Epithelial cell of esophagus (primary cell): ENCODE results near the gene NLRC5.

Experiments
- DNase-seq: peaks from one replicate; pipeline ENCODE4 v3.0.0; 2010; ENCODE audit warnings: low read depth
- H3K4me3 ChIP-seq: 2 replicates; pipeline ENCODE4 v1.5.1; 2011; ENCODE audit warnings: mild to moderate bottlenecking, low read length, control low read depth
- TF ChIP-seq, protein P1 (sequence below): IDR thresholded peaks from 2 replicates; pipeline ENCODE4 v1.5.1; 2011; ENCODE audit warnings: low read depth, mild to moderate bottlenecking, low read length, control low read depth, inconsistent platforms; ENCODE audit not compliant: insufficient read depth; ENCODE audit errors: missing control alignments

Gene NLRC5

DNA sequence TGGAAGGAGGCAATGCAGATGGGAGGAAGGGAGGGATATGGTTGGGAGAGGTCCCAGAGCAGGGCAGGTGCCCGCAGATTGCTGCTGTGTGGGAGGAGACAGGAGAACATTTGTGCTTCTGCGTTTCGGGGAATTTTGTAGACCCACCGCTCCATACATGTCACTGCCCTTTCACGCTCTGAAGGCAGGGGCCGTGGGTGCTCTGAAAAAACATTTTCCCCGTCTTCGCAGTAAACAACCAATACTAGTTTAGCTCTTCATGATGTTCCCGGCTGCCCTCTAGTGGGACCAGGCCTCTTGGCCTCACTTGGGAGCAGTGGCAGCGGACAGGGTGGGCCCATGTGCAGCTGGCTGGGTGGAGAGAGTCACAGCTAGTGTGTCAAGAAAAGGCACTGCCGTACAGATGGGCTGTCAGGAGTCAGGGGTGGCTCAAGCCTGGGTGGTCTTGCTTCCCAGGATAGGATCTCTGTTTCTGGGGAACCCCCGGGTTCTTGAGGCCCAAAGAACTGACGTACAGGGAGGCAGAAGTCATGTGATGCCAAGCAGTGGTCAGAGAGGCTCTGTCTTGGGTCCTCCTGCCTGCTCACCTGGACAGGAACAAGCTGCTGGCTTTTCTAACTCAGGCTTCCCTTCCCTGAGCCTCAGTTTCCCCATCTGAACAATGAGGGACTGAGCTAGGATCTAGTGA lies 56.5 kb downstream of the NLRC5 start:
- TF ChIP-seq, protein P1, sequence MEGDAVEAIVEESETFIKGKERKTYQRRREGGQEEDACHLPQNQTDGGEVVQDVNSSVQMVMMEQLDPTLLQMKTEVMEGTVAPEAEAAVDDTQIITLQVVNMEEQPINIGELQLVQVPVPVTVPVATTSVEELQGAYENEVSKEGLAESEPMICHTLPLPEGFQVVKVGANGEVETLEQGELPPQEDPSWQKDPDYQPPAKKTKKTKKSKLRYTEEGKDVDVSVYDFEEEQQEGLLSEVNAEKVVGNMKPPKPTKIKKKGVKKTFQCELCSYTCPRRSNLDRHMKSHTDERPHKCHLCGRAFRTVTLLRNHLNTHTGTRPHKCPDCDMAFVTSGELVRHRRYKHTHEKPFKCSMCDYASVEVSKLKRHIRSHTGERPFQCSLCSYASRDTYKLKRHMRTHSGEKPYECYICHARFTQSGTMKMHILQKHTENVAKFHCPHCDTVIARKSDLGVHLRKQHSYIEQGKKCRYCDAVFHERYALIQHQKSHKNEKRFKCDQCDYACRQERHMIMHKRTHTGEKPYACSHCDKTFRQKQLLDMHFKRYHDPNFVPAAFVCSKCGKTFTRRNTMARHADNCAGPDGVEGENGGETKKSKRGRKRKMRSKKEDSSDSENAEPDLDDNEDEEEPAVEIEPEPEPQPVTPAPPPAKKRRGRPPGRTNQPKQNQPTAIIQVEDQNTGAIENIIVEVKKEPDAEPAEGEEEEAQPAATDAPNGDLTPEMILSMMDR, result peak; percentile 81
- H3K4me3 ChIP-seq, result no peak overlapping the region
- DNase-seq, result peak; percentile 48

DNA sequence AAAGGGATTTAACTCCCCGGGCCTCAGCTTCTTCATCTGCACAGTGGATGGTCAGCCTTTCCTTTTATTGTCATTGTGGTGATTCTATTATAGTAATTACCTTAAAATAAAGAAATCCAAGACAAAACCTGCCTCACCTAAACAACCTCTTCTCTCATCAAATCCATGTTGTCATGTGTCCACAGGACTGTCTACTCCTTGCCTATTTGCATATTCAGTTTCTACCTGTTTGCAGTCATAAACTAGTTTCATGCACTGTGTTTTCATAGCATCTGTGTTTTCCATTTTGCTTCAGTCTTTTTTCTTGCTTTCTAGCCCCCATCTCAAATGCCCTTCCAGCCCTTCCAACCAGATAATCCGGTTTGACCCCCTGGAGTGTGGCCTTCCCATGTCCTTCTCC lies 58.7 kb downstream of the NLRC5 start:
- DNase-seq, result no peak
- TF ChIP-seq, protein P1, result no peak
- no peak overlapping the region for H3K4me3 ChIP-seq

DNA sequence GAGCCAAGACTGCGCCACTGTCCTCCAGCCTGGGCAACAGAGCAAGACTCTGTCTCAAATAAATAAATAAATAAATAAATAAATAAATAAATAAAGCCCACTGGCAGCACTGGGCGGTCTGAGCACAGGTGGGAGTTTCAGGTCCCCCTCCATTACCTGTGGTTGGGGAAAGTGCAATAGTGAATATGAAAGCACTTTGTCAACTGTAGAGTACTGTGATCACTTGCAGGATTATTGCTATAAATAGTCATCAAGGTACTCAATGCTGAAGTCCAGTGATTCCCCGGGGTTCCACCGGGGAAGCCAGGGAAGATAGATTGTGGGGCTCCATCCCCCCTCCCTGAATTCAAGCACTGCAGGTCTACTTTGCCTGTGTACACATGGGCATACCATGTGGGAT lies 60.3 kb downstream of the NLRC5 start:
- DNase-seq, result no peak
- TF ChIP-seq, protein P1, result no peak
- H3K4me3 ChIP-seq, result no peak overlapping the region

DNA sequence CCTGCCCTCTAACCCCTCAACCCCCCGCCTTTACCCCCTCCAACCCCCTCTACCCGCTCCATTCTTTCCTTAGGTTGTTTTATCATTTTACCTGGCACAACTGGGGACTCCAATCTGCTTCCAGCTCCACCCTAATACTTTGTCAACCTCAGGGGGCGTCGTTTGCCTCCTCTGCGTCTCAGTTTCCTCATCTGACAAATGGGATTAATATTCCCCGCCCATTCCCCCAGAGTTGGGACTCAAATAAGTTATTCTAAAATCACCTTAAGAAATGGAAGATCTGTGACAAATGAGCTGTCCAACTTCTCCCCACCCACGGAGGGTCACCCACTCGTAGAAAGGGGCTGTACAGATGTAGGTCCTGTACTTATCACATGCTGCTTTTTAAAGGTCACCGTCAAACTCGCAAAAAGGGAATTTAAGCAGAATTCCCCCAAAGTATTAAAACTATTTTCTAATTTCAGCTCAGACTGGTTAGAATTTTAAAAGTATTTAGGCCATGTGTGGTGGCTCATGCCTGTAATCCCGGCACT lies 62.4 kb downstream of the NLRC5 start:
- H3K4me3 ChIP-seq, result no peak overlapping the region
- TF ChIP-seq, protein P1, result no peak
- no peak for DNase-seq

DNA sequence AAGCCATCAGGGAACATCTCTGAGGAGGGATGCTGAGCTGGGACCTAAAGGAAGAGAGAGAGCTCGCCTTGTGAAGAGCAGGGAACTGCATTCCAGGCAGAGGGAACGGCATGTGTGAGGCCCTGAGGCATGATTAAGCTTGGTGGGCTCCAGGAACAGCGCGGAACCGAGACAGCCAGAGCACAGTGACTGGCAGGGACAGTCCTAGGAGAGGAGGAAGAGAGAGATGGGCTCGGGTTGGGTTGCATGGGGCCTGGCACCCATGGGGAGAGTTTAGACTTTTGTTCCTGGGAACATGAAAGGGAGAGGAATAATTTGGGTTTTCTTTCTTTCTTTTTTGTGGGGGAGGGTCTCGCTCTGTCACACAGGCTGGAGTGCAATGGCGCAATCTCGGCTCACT lies 63.8 kb downstream of the NLRC5 start:
- DNase-seq, result no peak
- TF ChIP-seq, protein P1, result no peak
- H3K4me3 ChIP-seq, result no peak overlapping the region

DNA sequence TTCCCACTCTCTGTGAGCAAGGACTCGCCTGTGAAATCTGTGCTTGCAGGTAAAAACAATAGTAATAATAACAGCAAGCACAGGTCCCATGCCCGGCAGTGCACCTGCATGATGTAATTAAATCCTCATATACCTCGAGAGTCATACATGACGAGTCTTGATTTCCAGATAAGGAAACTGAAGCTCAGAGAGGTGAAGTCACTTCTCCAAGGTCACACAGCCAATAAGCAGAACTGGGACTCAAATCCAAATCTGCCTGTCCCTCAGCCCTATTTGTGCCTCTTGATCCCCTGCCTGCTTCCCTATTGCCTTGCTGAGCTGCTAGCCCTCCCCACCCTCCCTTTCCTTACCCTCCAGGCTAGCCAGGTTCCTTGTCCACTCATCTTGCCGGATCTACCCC lies 65.0 kb downstream of the NLRC5 start:
- TF ChIP-seq, protein P1, result no peak
- DNase-seq, result no peak
- H3K4me3 ChIP-seq, result no peak overlapping the region

DNA sequence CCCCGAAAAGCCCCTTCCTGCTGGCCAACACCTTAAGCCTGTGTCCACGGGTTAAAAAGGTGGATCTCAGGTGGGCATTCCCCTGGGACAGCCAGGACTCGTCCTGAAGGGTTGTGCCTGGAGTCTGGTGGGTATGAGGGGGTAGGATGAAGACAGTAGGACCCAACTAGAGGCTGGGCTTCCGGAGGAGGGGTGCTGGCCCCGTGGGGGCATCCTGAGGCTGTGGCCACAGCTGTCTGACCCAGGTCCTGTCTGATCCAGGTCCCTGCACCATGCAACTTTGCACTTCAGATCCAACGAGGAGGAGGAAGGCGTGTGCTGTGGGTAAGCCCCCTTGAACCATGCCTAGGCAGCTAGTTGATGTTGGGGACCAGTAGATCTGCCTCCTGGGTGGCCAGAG lies 65.4 kb downstream of the NLRC5 start:
- TF ChIP-seq, protein P1, result no peak
- DNase-seq, result no peak
- no peak overlapping the region for H3K4me3 ChIP-seq
